Natural killer cell treated with Interleukin-12 subunit alpha and Interleukin-12 subunit beta and Interleukin-15 and Interleukin-18, amount 100 ng/mL, for 72 hours (primary cell): ENCODE measurements around the gene ZNF771. TPM values are rescaled to one million over a fixed set of nuclear protein-coding genes. Genes with fewer than 3 reads are reported as not detected.
"Not testable (repeated sequence)": the region's sequence is repeated elsewhere in the genome, so short reads cannot be mapped to it uniquely, and the experiment has no call there.

Experiments used
- ATAC-seq, 2 donors: fragments of 150-1000 bp; cut with Tn5 transposase in 1 of 2; sonication (Bioruptor Pico), chemical (Tn5 transposase) in 1 of 2; 2 replicates each; pipeline ENCODE4 v1.10.0; 2021
- DNase-seq: peaks from one replicate; pipeline ENCODE4 v3.0.0; 2022; ENCODE audit warnings: low spot score
- H3K27ac Mint-ChIP-seq, 2 donors: 1 replicate in 1 of 2; 2 replicates in 1 of 2; pipeline ENCODE4 v1.8.0; 2022; ENCODE audit warnings: mixed read lengths in 2 of 2, mild to moderate bottlenecking in 1 of 2, moderate library complexity in 1 of 2
- H3K27me3 Mint-ChIP-seq, 2 donors: 1 replicate in 1 of 2; 2 replicates in 1 of 2; pipeline ENCODE4 v1.8.0; 2022; ENCODE audit warnings: mixed read lengths in 2 of 2
- H3K36me3 Mint-ChIP-seq: one replicate; pipeline ENCODE4 v1.8.0; 2022; ENCODE audit warnings: mixed read lengths
- H3K4me1 Mint-ChIP-seq, 2 donors: 1 replicate in 1 of 2; 2 replicates in 1 of 2; pipeline ENCODE4 v1.8.0; 2022; ENCODE audit warnings: low read depth in 2 of 2, mixed read lengths in 2 of 2, mild to moderate bottlenecking in 1 of 2
- H3K4me3 Mint-ChIP-seq: one replicate; pipeline ENCODE4 v1.8.0; 2022; ENCODE audit warnings: mixed read lengths
- H3K9me3 Mint-ChIP-seq: 2 replicates; pipeline ENCODE4 v1.8.0; 2022; ENCODE audit warnings: mixed read lengths
- total RNA-seq, 2 donors: library from RNA; stranded (reverse); gene quantifications; one replicate each; pipeline ENCODE4 v1.2.3, GENCODE V29; 2022

Gene ZNF771
- total RNA-seq, 2 donors from 2014 or later = 3.4 to 7.3 TPM

GRCh38 chr16:30443631-30444030 lies 36.2 kb downstream of the ZNF771 start:
- H3K9me3 Mint-ChIP-seq = no peaks in the 10 kb centered on the region
- ATAC-seq (no peak), DNase-seq (no peak)
- H3K36me3 Mint-ChIP-seq = peaks cover 12% of the 10 kb centered on the region
- no peaks in the 10 kb centered on the region for H3K27me3 Mint-ChIP-seq
- peak overlapping the region; percentile 85 for H3K4me3 Mint-ChIP-seq
- peaks cover 29 to 36% of the 10 kb centered on the region in 2 donors for H3K4me1 Mint-ChIP-seq
- peak overlapping the region; percentile 10 to 15 for H3K27ac Mint-ChIP-seq

- Mint-ChIP-seq H3K27me3 (no peaks in the 10 kb centered on the region), H3K36me3 (peaks cover 12% of the 10 kb centered on the region), H3K27ac (peak overlapping the region; percentile 76 to 96), H3K4me3 (peak overlapping the region; percentile 85), H3K9me3 (no peaks in the 10 kb centered on the region), H3K4me1 (peaks cover 29 to 38% of the 10 kb centered on the region in 2 donors)
- ATAC-seq = no peak
- no peak for DNase-seq
Measured at GRCh38 chr16:30444231-30445148, 37.1 kb downstream of the ZNF771 start.

- ATAC-seq (no peak), DNase-seq (no peak)
- H3K27me3 Mint-ChIP-seq = no peaks in the 10 kb centered on the region
- peak overlapping the region; percentile 85 for H3K4me3 Mint-ChIP-seq
- peak overlapping the region; percentile 76 to 96 for H3K27ac Mint-ChIP-seq
- peaks cover 12% of the 10 kb centered on the region for H3K36me3 Mint-ChIP-seq
- H3K9me3 Mint-ChIP-seq = no peaks in the 10 kb centered on the region
- peaks cover 29 to 38% of the 10 kb centered on the region in 2 donors for H3K4me1 Mint-ChIP-seq
Measured at GRCh38 chr16:30445149-30445407, 37.7 kb downstream of the ZNF771 start.

GRCh38 chr16:30445408-30446202 lies 38.2 kb downstream of the ZNF771 start, which contains the start of gene SEPHS2:
SEPHS2 (minus strand) TSS chr16:30445874; CDS start chr16:30445727, 147 bp downstream.
- peak; percentile 96 for DNase-seq
- peak; percentile 94 to 96 for ATAC-seq
- no peaks in the 10 kb centered on the region for H3K27me3 Mint-ChIP-seq
- H3K36me3 Mint-ChIP-seq = peaks cover 12% of the 10 kb centered on the region
- H3K27ac Mint-ChIP-seq = peak within 1 kb of the TSS; percentile 76 to 96
- peaks cover 34 to 39% of the 10 kb centered on the region in 2 donors for H3K4me1 Mint-ChIP-seq
- H3K4me3 Mint-ChIP-seq = peak within 1 kb of the TSS; percentile 93
- H3K9me3 Mint-ChIP-seq = no peaks in the 10 kb centered on the region

- H3K27ac Mint-ChIP-seq = peak overlapping the region; percentile 76 to 96
- peaks cover 39 to 43% of the 10 kb centered on the region in 2 donors for H3K4me1 Mint-ChIP-seq
- H3K36me3 Mint-ChIP-seq = peaks cover 12% of the 10 kb centered on the region
- H3K4me3 Mint-ChIP-seq = peak overlapping the region; percentile 93
- DNase-seq = no peak
- H3K27me3 Mint-ChIP-seq = no peaks in the 10 kb centered on the region
- H3K9me3 Mint-ChIP-seq = no peaks in the 10 kb centered on the region
- no peak for ATAC-seq
Measured at GRCh38 chr16:30446203-30446595, 38.8 kb downstream of the ZNF771 start.

GRCh38 chr16:30447512-30448226 lies 40.3 kb downstream of the ZNF771 start:
- H3K27me3 Mint-ChIP-seq = no peaks in the 10 kb centered on the region
- H3K9me3 Mint-ChIP-seq = no peaks in the 10 kb centered on the region
- no peak for DNase-seq
- H3K36me3 Mint-ChIP-seq = peaks cover 12% of the 10 kb centered on the region
- H3K4me1 Mint-ChIP-seq = peaks cover 45 to 47% of the 10 kb centered on the region in 2 donors
- no peak for ATAC-seq
- no peak overlapping the region for H3K4me3 Mint-ChIP-seq
- no peak overlapping the region for H3K27ac Mint-ChIP-seq

GRCh38 chr16:30449116-30449435 lies 41.7 kb downstream of the ZNF771 start:
- ATAC-seq (no peak), DNase-seq (no peak)
- Mint-ChIP-seq H3K4me1 (peaks cover 40 to 43% of the 10 kb centered on the region in 2 donors), H3K27me3 (no peaks in the 10 kb centered on the region), H3K9me3 (no peaks in the 10 kb centered on the region), H3K4me3 (no peak overlapping the region), H3K36me3 (peaks cover 2% of the 10 kb centered on the region), H3K27ac (peak overlapping the region; percentile 60 to 72)

- H3K4me3 Mint-ChIP-seq = peak overlapping the region; percentile 64
- H3K27me3 Mint-ChIP-seq, ATAC-seq, H3K9me3 Mint-ChIP-seq, H3K36me3 Mint-ChIP-seq: not testable (repeated sequence)
- peaks cover 59 to 61% of the 10 kb centered on the region in 2 donors for H3K4me1 Mint-ChIP-seq
- DNase-seq = peak; percentile 37
- peak overlapping the region; percentile 70 to 71 for H3K27ac Mint-ChIP-seq
Measured at GRCh38 chr16:30452709-30453580, 45.5 kb downstream of the ZNF771 start.

- no peaks in the 10 kb centered on the region for H3K9me3 Mint-ChIP-seq
- H3K27me3 Mint-ChIP-seq = no peaks in the 10 kb centered on the region
- peak; percentile 3 to 24 for ATAC-seq
Measured at GRCh38 chr16:30456302-30456701, 48.9 kb downstream of the ZNF771 start.

GRCh38 chr16:30457256-30457655 lies 49.9 kb downstream of the ZNF771 start:
- H3K9me3 Mint-ChIP-seq = no peaks in the 10 kb centered on the region
- H3K27me3 Mint-ChIP-seq = no peaks in the 10 kb centered on the region
- peak overlapping the region; percentile 96 to 97 for H3K27ac Mint-ChIP-seq
- no peak for DNase-seq
- peaks cover 66 to 76% of the 10 kb centered on the region in 2 donors for H3K4me1 Mint-ChIP-seq
- no peak for ATAC-seq
- H3K4me3 Mint-ChIP-seq = peak overlapping the region; percentile 64
- no peaks in the 10 kb centered on the region for H3K36me3 Mint-ChIP-seq

More at GRCh38 chr16:30456302-30456701, 48.9 kb downstream of the ZNF771 start:
- no peak for DNase-seq
- Mint-ChIP-seq H3K27ac (peak overlapping the region; percentile 96 to 97), H3K4me3 (peak overlapping the region; percentile 64), H3K4me1 (peaks cover 60 to 71% of the 10 kb centered on the region in 2 donors), H3K36me3 (no peaks in the 10 kb centered on the region)

- Mint-ChIP-seq H3K27me3 (no peaks in the 10 kb centered on the region), H3K4me1 (peaks cover 59 to 69% of the 10 kb centered on the region in 2 donors), H3K4me3 (peak overlapping the region; percentile 77), H3K9me3 (no peaks in the 10 kb centered on the region), H3K27ac (peak overlapping the region; percentile 96 to 97), H3K36me3 (no peaks in the 10 kb centered on the region)
- no peak for ATAC-seq
- peak; percentile 42 for DNase-seq
Measured at GRCh38 chr16:30457743-30458560, 50.5 kb downstream of the ZNF771 start.
